OCI-LY1 (cell line): ENCODE measurements around the gene ZSCAN10.

ENCODE experiments used
- H2AFZ ChIP-seq: fragments of 200-600 bp; sonication (generic), shearing (Covaris generic); 2 replicates; pipeline ENCODE4 v1.6.0; 2014; ENCODE audit warnings: antibody characterized with exemption, mild to moderate bottlenecking, low read length
- H3F3A ChIP-seq: fragments of 200-600 bp; sonication (generic), shearing (Covaris generic); 2 replicates; pipeline ENCODE4 v1.6.0; 2014; ENCODE audit warnings: mild to moderate bottlenecking, antibody characterized with exemption, low read length, moderate library complexity; ENCODE audit not compliant: insufficient read depth
- H3K27ac ChIP-seq: fragments of 200-600 bp; sonication (generic); 2 replicates; pipeline ENCODE4 v1.5.1; 2014; ENCODE audit warnings: low read length, mixed run types, mild to moderate bottlenecking, low read depth; ENCODE audit not compliant: poor library complexity, severe bottlenecking
- H3K27me3 ChIP-seq: fragments of 200-600 bp; sonication (generic); 2 replicates; pipeline ENCODE4 v1.6.0; 2014; ENCODE audit warnings: antibody characterized with exemption, mild to moderate bottlenecking, low read length, moderate library complexity; ENCODE audit not compliant: insufficient read depth
- H3K36me3 ChIP-seq: fragments of 200-600 bp; sonication (generic); 2 replicates; pipeline ENCODE4 v1.6.1; 2014; ENCODE audit warnings: mild to moderate bottlenecking, antibody characterized with exemption, low read length, moderate library complexity, mixed read lengths; ENCODE audit not compliant: insufficient read depth
- H3K4me1 ChIP-seq: fragments of 200-600 bp; sonication (generic); 2 replicates; pipeline ENCODE4 v1.5.1; 2014; ENCODE audit warnings: mild to moderate bottlenecking, low read length, moderate library complexity; ENCODE audit not compliant: insufficient read depth, severe bottlenecking
- H3K4me2 ChIP-seq: fragments of 200-600 bp; sonication (generic), shearing (Covaris generic); 2 replicates; pipeline ENCODE4 v1.6.1; 2014; ENCODE audit warnings: low read length
- H3K4me3 ChIP-seq: fragments of 200-600 bp; sonication (generic); 2 replicates; pipeline ENCODE4 v1.5.1; 2014; ENCODE audit warnings: low read length, low read depth, mild to moderate bottlenecking, mixed read lengths; ENCODE audit not compliant: poor library complexity, severe bottlenecking
- H3K79me2 ChIP-seq: fragments of 200-600 bp; shearing (Covaris generic); 2 replicates; pipeline ENCODE4 v1.6.1; 2016; ENCODE audit warnings: mixed run types, low read length, mixed read lengths; ENCODE audit not compliant: insufficient read depth
- H3K9ac ChIP-seq: fragments of 200-600 bp; sonication (generic), shearing (Covaris generic); 2 replicates; pipeline ENCODE4 v1.6.1; 2014; ENCODE audit warnings: mild to moderate bottlenecking, low read length, mixed read lengths
- H3K9me2 ChIP-seq: fragments of 200-600 bp; sonication (generic), shearing (Covaris generic); 2 replicates; pipeline ENCODE4 v1.6.1; 2014; ENCODE audit warnings: low read depth, mild to moderate bottlenecking, low read length, mixed read lengths
- H3K9me3 ChIP-seq: fragments of 200-600 bp; shearing (Covaris generic); 2 replicates; pipeline ENCODE4 v1.6.1; 2014; ENCODE audit warnings: low read length, mixed read lengths
- H4K20me1 ChIP-seq: fragments of 200-600 bp; sonication (generic), shearing (Covaris generic); 2 replicates; pipeline ENCODE4 v1.6.0; 2016; ENCODE audit warnings: mild to moderate bottlenecking, low read length; ENCODE audit not compliant: insufficient read depth
- EZH2 ChIP-seq: fragments of 200-600 bp; sonication (generic), shearing (Covaris generic); IDR thresholded peaks from 2 replicates; pipeline ENCODE4 v1.8.0; 2017; ENCODE audit warnings: borderline replicate concordance, mixed run types, mild to moderate bottlenecking, antibody characterized with exemption, low read length, moderate library complexity, mixed read lengths
- TF ChIP-seq, protein P1 (sequence below): fragments of 200-600 bp; sonication (generic), shearing (Covaris generic); IDR thresholded peaks from 2 replicates; pipeline ENCODE4 v1.5.1; 2017; ENCODE audit warnings: mild to moderate bottlenecking, antibody characterized with exemption, low read length, moderate library complexity, mixed read lengths

ZSCAN10 gene

DNA sequence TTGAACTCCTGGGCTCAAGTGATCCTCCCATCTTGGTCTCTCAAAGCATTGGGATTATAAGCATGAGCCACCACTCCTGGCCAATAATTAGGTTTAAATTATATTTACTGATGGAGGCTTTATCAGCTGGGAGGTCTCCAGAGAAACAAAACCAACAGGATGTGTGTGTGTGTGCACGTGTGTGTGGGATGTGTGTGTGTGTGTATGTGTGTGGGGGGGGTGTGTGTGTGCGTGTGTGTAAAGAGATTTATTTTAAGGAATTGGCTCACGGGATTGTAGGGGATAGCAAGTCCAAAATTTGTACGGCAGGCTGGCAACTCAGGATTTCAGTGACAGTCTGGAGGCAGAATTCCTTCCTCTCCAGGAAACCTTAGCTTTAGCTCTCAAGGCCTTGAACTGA, 48.1 kb downstream of the ZSCAN10 start:
- Histone ChIP-seq H3F3A (no peaks in the 10 kb centered on the region), H4K20me1 (no peaks in the 10 kb centered on the region), H3K9ac (no peak overlapping the region), H3K4me1 (peaks cover 10% of the 10 kb centered on the region), H3K36me3 (no peaks in the 10 kb centered on the region), H3K9me2 (no peaks in the 10 kb centered on the region), H3K4me3 (no peak overlapping the region), H2AFZ (no peak overlapping the region), H3K4me2 (no peak overlapping the region), H3K27ac (no peak overlapping the region), H3K27me3 (no peaks in the 10 kb centered on the region), H3K79me2 (no peaks in the 10 kb centered on the region), H3K9me3 (no peaks in the 10 kb centered on the region)
- no peak for TF ChIP-seq EZH2
- TF ChIP-seq, protein P1, sequence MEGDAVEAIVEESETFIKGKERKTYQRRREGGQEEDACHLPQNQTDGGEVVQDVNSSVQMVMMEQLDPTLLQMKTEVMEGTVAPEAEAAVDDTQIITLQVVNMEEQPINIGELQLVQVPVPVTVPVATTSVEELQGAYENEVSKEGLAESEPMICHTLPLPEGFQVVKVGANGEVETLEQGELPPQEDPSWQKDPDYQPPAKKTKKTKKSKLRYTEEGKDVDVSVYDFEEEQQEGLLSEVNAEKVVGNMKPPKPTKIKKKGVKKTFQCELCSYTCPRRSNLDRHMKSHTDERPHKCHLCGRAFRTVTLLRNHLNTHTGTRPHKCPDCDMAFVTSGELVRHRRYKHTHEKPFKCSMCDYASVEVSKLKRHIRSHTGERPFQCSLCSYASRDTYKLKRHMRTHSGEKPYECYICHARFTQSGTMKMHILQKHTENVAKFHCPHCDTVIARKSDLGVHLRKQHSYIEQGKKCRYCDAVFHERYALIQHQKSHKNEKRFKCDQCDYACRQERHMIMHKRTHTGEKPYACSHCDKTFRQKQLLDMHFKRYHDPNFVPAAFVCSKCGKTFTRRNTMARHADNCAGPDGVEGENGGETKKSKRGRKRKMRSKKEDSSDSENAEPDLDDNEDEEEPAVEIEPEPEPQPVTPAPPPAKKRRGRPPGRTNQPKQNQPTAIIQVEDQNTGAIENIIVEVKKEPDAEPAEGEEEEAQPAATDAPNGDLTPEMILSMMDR, result no peak

DNA sequence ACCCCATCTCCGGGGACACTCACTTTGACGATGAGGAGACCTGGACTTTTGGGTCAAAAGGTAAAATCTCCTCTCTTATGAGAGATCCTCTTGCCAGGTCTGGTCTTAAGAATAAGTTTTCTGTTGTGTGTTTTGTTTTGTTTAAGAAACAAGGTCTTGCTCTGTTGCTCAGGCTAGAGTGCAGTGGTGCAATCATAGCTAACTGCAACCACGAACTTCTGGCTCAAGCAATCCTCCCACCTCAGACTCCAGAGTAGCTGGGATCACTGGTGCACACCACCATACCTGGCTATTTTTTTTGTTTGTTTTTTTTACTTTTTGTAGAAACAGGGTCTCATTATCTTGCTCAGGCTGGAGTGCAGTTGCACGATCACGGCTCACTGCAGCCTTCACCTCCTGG, 48.6 kb downstream of the ZSCAN10 start:
- Histone ChIP-seq H3K9me3 (no peaks in the 10 kb centered on the region), H3F3A (no peaks in the 10 kb centered on the region), H3K27ac (no peak overlapping the region), H4K20me1 (no peaks in the 10 kb centered on the region), H3K4me3 (no peak overlapping the region), H3K9ac (no peak overlapping the region), H3K9me2 (no peaks in the 10 kb centered on the region), H3K79me2 (no peaks in the 10 kb centered on the region), H3K4me2 (no peak overlapping the region), H3K27me3 (no peaks in the 10 kb centered on the region), H3K4me1 (peaks cover 11% of the 10 kb centered on the region), H2AFZ (no peak overlapping the region), H3K36me3 (no peaks in the 10 kb centered on the region)
- no peak for TF ChIP-seq EZH2
- TF ChIP-seq, protein P1, result no peak

DNA sequence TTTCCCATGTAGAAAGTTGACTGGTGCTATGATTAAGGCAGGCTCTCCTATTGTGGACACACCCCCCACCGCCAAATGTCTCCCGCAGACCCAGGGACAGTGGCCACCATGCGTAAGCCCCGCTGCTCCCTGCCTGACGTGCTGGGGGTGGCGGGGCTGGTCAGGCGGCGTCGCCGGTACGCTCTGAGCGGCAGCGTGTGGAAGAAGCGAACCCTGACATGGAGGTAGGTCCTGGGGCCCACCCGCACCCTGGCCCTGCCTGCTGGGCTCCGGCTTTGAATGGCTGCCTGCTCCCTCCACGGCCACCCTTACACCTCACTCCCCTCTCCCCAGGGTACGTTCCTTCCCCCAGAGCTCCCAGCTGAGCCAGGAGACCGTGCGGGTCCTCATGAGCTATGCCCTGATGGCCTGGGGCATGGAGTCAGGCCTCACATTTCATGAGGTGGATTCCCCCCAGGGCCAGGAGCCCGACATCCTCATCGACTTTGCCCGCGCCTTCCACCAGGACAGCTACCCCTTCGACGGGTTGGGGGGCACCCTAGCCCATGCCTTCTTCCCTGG, 49.1 kb downstream of the ZSCAN10 start:
- Histone ChIP-seq H3K4me1 (peaks cover 6% of the 10 kb centered on the region), H3K4me2 (no peak overlapping the region), H3K4me3 (no peak overlapping the region), H3K36me3 (no peaks in the 10 kb centered on the region), H3F3A (no peaks in the 10 kb centered on the region), H3K79me2 (no peaks in the 10 kb centered on the region), H3K9ac (no peak overlapping the region), H3K27me3 (no peaks in the 10 kb centered on the region), H3K9me3 (no peaks in the 10 kb centered on the region), H3K27ac (no peak overlapping the region), H4K20me1 (no peaks in the 10 kb centered on the region), H3K9me2 (no peaks in the 10 kb centered on the region), H2AFZ (no peak overlapping the region)
- TF ChIP-seq, protein P1, result no peak
- TF ChIP-seq EZH2, result no peak
